LNCAP (cell line): ENCODE data around the gene DUSP14.

Experiments
- CTCF ChIP-seq: fragments of 450-650 bp; IDR thresholded peaks from 2 replicates; pipeline ENCODE4 v1.5.1; 2017; ENCODE audit warnings: mild to moderate bottlenecking

The DUSP14 gene

GRCh38 chr17:37555386-37555785 is 65.7 kb downstream of the DUSP14 start:
- no peak for TF ChIP-seq CTCF

DNA sequence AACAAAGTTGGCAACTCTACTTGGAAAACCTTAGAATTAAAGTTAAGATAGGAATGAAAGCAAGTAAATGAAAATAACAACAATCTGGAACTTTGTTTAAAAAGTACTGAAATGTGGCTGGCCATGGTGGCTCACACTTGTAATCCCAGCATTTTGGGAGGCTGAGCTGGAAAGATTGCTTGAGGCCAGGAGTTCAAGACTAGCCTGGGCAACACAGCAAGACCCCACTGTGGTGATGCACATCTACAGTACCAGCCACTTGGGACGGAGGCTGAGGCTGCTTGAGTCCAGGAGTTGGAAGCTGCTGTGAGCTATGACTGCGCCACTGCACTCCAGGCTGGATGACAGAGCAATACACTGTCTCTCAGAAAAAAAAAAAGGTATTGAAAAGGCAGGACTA is 67.8 kb downstream of the DUSP14 start:
- TF ChIP-seq CTCF = no peak

GRCh38 chr17:37558299-37558698 is 68.6 kb downstream of the DUSP14 start:
- TF ChIP-seq CTCF = no peak

DNA sequence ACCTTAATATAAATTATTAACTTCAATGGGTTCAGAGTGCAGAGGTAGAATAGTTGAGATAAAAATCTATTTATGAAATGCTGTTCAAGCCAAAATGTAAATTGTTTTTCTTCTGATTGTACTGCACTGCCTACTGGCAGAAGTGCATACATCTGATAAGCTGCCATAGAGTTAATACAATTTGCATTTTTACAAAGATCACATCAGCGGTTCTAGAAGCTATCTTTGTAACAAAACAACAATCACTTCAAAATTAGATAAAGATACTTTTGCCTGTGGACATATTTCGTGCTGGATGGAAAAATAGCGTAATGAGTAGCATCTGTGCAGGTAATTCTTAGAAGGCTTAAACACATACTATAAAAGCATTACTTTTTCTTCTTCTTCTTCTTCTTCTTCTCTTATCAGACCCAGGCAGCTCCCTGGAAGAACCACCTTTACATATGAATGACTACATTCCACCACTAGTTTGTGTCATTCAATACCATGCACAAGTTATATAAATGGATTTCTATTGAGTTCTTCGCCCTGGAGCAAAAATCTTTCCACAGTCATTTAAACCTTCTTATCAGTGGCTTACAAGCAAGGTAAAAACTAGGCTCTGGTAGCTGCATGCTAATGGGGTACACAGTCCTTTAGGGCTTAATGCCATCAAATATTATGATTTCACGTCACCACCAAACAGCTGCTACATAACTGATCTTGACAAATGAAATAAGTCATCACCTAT is 72.5 kb downstream of the DUSP14 start:
- no peak for TF ChIP-seq CTCF
